ENCODE measurements around the gene SMCO4.

DNA sequence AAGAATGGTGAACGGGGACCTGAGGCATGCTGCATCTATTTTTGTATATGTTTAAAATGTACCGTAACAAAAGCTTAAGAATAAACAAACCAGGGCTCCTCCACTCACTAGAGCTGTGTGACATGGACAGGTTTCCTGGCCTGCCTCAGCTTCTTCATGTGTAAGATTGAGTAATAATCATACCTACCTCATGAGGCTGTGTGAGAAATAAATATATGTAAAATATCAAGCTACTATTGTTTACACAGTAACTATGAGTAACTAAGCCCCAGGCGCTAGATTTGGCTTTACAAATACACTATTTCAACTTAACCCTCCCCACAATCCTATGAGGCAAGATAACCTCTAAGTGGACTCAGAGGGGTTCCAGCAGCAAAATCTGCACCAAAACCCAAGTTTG is 66.4 kb downstream of the SMCO4 start:
- TF ChIP-seq POLR2AphosphoS5 (IDR thresholded peaks at IDR 0.05; ENCODE audit: low read depth, low read length) = no peak
- TF ChIP-seq, protein P1, sequence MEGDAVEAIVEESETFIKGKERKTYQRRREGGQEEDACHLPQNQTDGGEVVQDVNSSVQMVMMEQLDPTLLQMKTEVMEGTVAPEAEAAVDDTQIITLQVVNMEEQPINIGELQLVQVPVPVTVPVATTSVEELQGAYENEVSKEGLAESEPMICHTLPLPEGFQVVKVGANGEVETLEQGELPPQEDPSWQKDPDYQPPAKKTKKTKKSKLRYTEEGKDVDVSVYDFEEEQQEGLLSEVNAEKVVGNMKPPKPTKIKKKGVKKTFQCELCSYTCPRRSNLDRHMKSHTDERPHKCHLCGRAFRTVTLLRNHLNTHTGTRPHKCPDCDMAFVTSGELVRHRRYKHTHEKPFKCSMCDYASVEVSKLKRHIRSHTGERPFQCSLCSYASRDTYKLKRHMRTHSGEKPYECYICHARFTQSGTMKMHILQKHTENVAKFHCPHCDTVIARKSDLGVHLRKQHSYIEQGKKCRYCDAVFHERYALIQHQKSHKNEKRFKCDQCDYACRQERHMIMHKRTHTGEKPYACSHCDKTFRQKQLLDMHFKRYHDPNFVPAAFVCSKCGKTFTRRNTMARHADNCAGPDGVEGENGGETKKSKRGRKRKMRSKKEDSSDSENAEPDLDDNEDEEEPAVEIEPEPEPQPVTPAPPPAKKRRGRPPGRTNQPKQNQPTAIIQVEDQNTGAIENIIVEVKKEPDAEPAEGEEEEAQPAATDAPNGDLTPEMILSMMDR (IDR thresholded peaks at IDR 0.05) = no peak
- no peak for TF ChIP-seq SIN3A (IDR thresholded peaks at IDR 0.05; ENCODE audit: borderline replicate concordance, insufficient read depth, low read depth, low read length)

Data from Panc1 (cell line).